Breast epithelium (tissue), 4 donors: Measurements from ENCODE around the gene CHST7. TPM values are rescaled to one million over a fixed set of nuclear protein-coding genes. Genes with fewer than 3 reads are reported as not detected.

Experiments used
- DNase-seq, 2 donors: peaks; one replicate each; pipeline ENCODE4 v3.0.0-alpha.2; 2019; ENCODE audit warnings: low spot score in 2 of 2
- H3K27ac ChIP-seq, 2 donors: fragments of 200-600 bp; sonication (generic) in 1 of 2; one replicate each; pipeline ENCODE4 v1.5.1; 2016 to 2019; ENCODE audit warnings: mild to moderate bottlenecking in 1 of 2
- H3K27me3 ChIP-seq, 2 donors: fragments of 200-600 bp; sonication (generic) in 1 of 2; one replicate each; pipeline versions ENCODE4 v1.5.1 to v1.6.0; 2017 to 2019; ENCODE audit warnings: control low read depth in 1 of 2, mild to moderate bottlenecking in 1 of 2
- H3K36me3 ChIP-seq: fragments of 200-600 bp; one replicate; pipeline ENCODE4 v1.5.1; 2019
- H3K4me1 ChIP-seq, 2 donors: fragments of 200-600 bp; sonication (generic); one replicate each; pipeline ENCODE4 v1.5.1; 2016 to 2019; ENCODE audit warnings: control low read depth in 1 of 2
- H3K4me3 ChIP-seq, 3 donors: fragments of 200-600 bp; sonication (generic); 1 replicate in 2 of 3; 2 replicates in 1 of 3; pipeline ENCODE4 v1.5.1; 2016 to 2019; ENCODE audit warnings: mild to moderate bottlenecking in 3 of 3, moderate library complexity in 2 of 3
- H3K9me3 ChIP-seq, 2 donors: fragments of 200-600 bp; sonication (generic) in 1 of 2; one replicate each; pipeline ENCODE4 v1.5.1; 2016 to 2019; ENCODE audit warnings: control low read depth in 1 of 2
- POLR2A ChIP-seq: fragments of 450-650 bp; IDR thresholded peaks from one replicate; pipeline ENCODE4 v1.6.1; 2016; ENCODE audit warnings: antibody characterized with exemption, mild to moderate bottlenecking, moderate library complexity
- POLR2AphosphoS5 ChIP-seq, 3 donors: sonication (generic); formaldehyde crosslinking; IDR thresholded peaks; one replicate each; pipeline ENCODE4 v1.6.1; 2017; ENCODE audit warnings: antibody characterized with exemption in 3 of 3
- intact Hi-C: fragments of 100-400 bp; cut with DNase I; formaldehyde crosslinking; loops from one replicate; pipeline ENCODE4 v1.15.1; 2023; ENCODE audit warnings: low total_unique reads
- total RNA-seq, 3 donors: library from RNA; depleted of rRNA; stranded (reverse); fragments of >200 nt; gene quantifications; one replicate each; pipeline ENCODE4 v1.1.0, GENCODE V29; 2016
- TF ChIP-seq, protein P1 (sequence below), 3 donors: fragments of 450-650 bp; IDR thresholded peaks; one replicate each; pipeline ENCODE4 v1.5.1; 2016 to 2017; ENCODE audit warnings: antibody characterized with exemption in 3 of 3, mild to moderate bottlenecking in 3 of 3, moderate library complexity in 3 of 3

The CHST7 gene
- total RNA-seq, 3 donors from 2014 or later: 7.5 to 81.6 (median 10.8) TPM

DNA sequence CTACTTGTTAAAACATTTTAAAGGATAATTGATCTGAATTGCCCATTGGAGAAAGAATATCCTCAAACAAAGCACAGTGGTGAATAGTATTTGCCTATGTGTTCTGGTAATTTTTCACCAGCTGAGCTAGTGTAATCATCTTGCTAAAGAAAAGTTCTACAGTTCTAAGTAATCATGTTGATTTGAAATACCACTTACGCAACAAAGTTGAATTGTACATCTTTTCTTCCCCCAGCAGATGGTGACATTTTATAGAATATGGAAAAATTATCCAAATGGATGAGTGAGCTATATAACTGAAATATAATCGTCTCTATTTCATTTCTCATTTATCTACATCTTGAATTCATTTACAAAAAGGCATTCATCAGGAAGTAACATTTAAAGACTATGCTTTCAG lies 18.6 kb upstream of the CHST7 start:
- Histone ChIP-seq H3K4me3 (no peak overlapping the region), H3K27me3 (peaks cover 0 to 26% of the 10 kb centered on the region in 2 donors), H3K9me3 (no peaks in the 10 kb centered on the region), H3K27ac (no peak overlapping the region), H3K36me3 (no peaks in the 10 kb centered on the region), H3K4me1 (no peaks in the 10 kb centered on the region)
- intact Hi-C loops: no loop called here
- DNase-seq: no peak
- TF ChIP-seq POLR2A (no peak), POLR2AphosphoS5 (IDR thresholded peaks at IDR 0.05) (no peak)
- TF ChIP-seq, protein P1, sequence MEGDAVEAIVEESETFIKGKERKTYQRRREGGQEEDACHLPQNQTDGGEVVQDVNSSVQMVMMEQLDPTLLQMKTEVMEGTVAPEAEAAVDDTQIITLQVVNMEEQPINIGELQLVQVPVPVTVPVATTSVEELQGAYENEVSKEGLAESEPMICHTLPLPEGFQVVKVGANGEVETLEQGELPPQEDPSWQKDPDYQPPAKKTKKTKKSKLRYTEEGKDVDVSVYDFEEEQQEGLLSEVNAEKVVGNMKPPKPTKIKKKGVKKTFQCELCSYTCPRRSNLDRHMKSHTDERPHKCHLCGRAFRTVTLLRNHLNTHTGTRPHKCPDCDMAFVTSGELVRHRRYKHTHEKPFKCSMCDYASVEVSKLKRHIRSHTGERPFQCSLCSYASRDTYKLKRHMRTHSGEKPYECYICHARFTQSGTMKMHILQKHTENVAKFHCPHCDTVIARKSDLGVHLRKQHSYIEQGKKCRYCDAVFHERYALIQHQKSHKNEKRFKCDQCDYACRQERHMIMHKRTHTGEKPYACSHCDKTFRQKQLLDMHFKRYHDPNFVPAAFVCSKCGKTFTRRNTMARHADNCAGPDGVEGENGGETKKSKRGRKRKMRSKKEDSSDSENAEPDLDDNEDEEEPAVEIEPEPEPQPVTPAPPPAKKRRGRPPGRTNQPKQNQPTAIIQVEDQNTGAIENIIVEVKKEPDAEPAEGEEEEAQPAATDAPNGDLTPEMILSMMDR (IDR thresholded peaks at IDR 0.05): no peak

DNA sequence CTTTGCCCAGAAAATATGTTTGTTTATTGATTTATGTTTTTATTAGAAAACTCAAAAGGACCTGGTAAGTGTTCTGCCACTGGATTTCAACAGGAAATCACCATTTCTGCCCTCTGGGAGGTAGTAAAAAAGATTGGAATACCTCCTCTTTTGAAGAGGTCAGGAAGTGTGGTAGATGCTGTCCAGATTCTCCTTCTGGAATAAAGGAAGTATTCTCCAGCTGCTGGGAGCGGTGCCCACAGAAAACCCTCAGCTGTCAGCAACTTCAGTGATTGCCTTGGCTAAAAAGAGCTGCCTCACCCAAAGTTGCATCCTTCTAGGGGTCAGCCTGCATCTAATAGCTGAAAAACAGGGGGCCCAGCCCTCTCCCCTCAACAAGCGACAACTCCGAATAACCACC lies 14.5 kb upstream of the CHST7 start:
- no peaks in the 10 kb centered on the region for H3K4me1 ChIP-seq
- H3K27ac ChIP-seq: no peak overlapping the region
- intact Hi-C loops: no loop called here
- H3K36me3 ChIP-seq: no peaks in the 10 kb centered on the region
- H3K27me3 ChIP-seq: peaks cover 0 to 24% of the 10 kb centered on the region in 2 donors
- TF ChIP-seq, protein P1 (IDR thresholded peaks at IDR 0.05): no peak
- TF ChIP-seq POLR2A (no peak), POLR2AphosphoS5 (IDR thresholded peaks at IDR 0.05) (no peak)
- DNase-seq: no peak
- H3K9me3 ChIP-seq: no peaks in the 10 kb centered on the region
- no peak overlapping the region for H3K4me3 ChIP-seq

DNA sequence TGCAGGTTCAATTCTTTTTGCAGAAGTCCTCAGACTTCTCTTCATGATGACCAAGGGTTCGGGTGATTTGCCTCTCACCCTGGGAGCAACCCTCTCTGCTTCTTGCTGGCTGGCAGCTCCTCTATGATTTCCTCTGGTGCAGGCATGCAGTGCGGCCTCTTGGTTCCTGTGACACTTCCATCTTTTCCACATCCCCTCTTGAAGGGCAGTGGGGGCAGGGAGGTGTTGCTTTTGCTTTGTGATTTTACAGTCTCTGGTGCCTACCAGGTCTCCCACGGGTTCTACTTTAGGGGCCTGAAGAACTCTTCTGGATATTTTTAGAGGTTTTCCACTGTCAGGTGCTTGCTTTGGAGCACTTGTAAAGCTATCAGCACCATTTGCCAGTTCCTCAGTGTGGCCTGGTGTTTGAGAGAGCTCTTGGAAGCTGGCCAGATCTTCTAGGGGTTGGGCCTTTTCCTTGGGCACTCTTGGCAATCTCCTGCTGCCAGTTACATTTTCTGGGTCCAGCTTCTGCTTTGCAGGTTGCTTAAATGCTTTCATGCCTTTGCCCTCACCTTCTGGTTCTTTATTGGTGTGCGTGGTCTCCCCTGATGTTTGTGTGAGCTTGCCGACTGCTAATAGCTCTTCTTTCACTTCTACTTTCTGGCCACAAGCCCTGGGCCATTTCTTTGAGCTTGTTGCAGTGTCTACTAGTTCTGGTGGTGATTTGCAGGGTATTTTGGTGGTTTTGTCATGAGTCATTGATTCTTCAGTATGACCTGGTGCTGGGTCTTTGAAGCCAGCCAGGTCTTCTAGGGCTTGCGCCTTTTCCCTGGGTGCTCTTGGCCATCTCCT lies 11.5 kb upstream of the CHST7 start:
- no peaks in the 10 kb centered on the region for H3K9me3 ChIP-seq
- intact Hi-C loops: no loop called here
- H3K4me1 ChIP-seq: no peaks in the 10 kb centered on the region
- TF ChIP-seq POLR2AphosphoS5 (IDR thresholded peaks at IDR 0.05) (no peak), POLR2A (no peak)
- TF ChIP-seq, protein P1 (IDR thresholded peaks at IDR 0.05): no peak
- no peak overlapping the region for H3K4me3 ChIP-seq
- peaks cover 0 to 20% of the 10 kb centered on the region in 2 donors for H3K27me3 ChIP-seq
- H3K36me3 ChIP-seq: no peaks in the 10 kb centered on the region
- no peak overlapping the region for H3K27ac ChIP-seq
- DNase-seq: no peak

DNA sequence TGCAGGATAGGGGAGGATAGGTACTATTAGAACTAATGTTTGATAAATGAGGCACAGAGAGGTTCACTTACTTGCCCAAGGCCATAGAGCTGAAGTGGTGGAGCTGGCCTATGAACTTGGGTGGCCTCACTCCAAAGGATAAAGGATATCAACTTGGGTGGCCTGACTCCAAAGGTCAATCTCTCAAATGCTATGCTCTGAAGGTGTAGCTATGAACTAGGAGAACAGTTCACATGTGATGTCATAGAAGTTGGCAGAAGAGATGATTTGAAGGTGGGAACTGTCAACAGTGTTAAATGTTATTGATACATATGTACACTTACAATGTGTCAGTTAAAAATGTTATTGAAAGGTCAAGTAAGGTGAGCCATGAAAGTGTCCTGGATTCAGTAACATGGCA lies 6.2 kb upstream of the CHST7 start:
- no peaks in the 10 kb centered on the region for H3K4me1 ChIP-seq
- H3K4me3 ChIP-seq: no peak overlapping the region
- no peak for DNase-seq
- intact Hi-C loops: no loop called here
- H3K9me3 ChIP-seq: no peaks in the 10 kb centered on the region
- peaks cover 0 to 10% of the 10 kb centered on the region in 2 donors for H3K27me3 ChIP-seq
- no peak for TF ChIP-seq POLR2AphosphoS5 (IDR thresholded peaks at IDR 0.05)
- no peak for TF ChIP-seq POLR2A
- TF ChIP-seq, protein P1 (IDR thresholded peaks at IDR 0.05): no peak
- H3K36me3 ChIP-seq: no peaks in the 10 kb centered on the region
- no peak overlapping the region for H3K27ac ChIP-seq

DNA sequence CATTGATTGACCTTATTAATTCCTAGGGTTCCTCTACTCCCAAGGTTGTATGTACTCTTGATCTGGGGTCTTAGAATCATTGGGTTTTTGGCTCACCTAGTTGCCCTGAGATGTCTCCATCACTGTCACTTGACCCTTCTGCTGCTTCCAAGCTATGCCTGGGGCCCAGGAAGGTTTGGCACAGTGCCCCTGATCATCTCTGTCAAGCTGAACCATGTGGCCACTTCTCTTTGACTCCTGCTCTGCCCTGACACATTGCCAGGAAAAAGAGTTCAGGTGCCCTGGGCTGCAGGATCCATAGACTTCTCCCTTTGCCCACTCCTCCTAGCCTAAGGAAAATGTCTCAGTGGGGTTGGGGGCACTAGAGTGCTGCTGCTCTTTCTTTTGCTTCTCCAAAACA lies 3.9 kb upstream of the CHST7 start:
- no peaks in the 10 kb centered on the region for H3K36me3 ChIP-seq
- DNase-seq: no peak
- H3K27me3 ChIP-seq: peaks cover 0 to 7% of the 10 kb centered on the region in 2 donors
- peaks cover 0 to 8% of the 10 kb centered on the region in 2 donors for H3K9me3 ChIP-seq
- H3K4me3 ChIP-seq: no peak overlapping the region
- intact Hi-C loops: no loop called here
- no peak overlapping the region for H3K27ac ChIP-seq
- H3K4me1 ChIP-seq: no peaks in the 10 kb centered on the region
- TF ChIP-seq, protein P1 (IDR thresholded peaks at IDR 0.05): no peak
- no peak for TF ChIP-seq POLR2AphosphoS5 (IDR thresholded peaks at IDR 0.05)
- no peak for TF ChIP-seq POLR2A
